Measurements from ENCODE around the gene ABCD4. TPM values are rescaled to one million over a fixed set of nuclear protein-coding genes. Genes with fewer than 3 reads are reported as not detected.
A peak's percentile ranks its signal among the peaks of the same experiment; 100 is the strongest.

ABCD4 gene
- total RNA-seq, 1 experiment from 2014 or later = 45.3 TPM

DNA sequence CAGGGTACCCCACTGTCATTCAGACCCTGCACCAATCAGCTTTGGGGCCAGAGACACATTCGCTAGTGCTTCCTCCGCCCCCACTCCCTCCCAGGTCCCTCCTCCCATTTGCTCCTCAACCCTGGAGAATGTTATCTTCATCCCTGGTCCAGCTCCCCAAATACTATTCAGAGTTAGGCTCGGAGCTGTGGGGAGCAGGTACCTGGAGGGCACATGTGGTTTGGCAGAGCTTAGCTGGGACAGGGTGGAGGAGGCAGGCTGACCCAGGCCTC is 44.0 kb downstream of the ABCD4 start:
- DNase-seq (ENCODE audit: low read depth, low spot score) (no peak), ATAC-seq (no peak)
- Histone ChIP-seq H3K27ac (ENCODE audit: low read depth, low read length) (no peak overlapping the region), H3K4me1 (ENCODE audit: control insufficient read depth in 1 of 2, insufficient read depth in 2 of 2, low read length in 2 of 2) (peaks cover 0 to 12% of the 10 kb centered on the region in 2 experiments; a peak in 3 of 4 replicates), H3K36me3 (ENCODE audit: control insufficient read depth in 1 of 2, insufficient read depth in 2 of 2, low read length in 2 of 2) (no peaks in the 10 kb centered on the region), H4K20me1 (ENCODE audit: insufficient read depth) (no peaks in the 10 kb centered on the region), H3K27me3 (ENCODE audit: insufficient read depth, low read length) (no peaks in the 10 kb centered on the region), H3K9me2 (ENCODE audit: insufficient read depth) (no peaks in the 10 kb centered on the region), H3K9me3 (ENCODE audit: control insufficient read depth in 1 of 2, insufficient read depth in 1 of 2, low read depth in 1 of 2, low read length in 2 of 2) (no peaks in the 10 kb centered on the region), H3K4me3 (replicated peaks in 1 of 2; ENCODE audit: low read depth in 1 of 2, low read length in 2 of 2) (no peak overlapping the region), H3K9ac (ENCODE audit: low read length) (no peak overlapping the region), H3K79me2 (ENCODE audit: insufficient read depth, low read length) (no peaks in the 10 kb centered on the region), H3K4me2 (ENCODE audit: low read length) (no peak overlapping the region), H2AFZ (ENCODE audit: low read depth, low read length, poor library complexity, severe bottlenecking) (no peak overlapping the region)
- RAD21 ChIA-PET (ENCODE audit: low non-redundant PET in 1 of 2, low total read pairs in 2 of 2, uncharacterized antibody in 2 of 2, unreplicated experiment in 2 of 2) = no interaction called here
- TF ChIP-seq, protein P1, sequence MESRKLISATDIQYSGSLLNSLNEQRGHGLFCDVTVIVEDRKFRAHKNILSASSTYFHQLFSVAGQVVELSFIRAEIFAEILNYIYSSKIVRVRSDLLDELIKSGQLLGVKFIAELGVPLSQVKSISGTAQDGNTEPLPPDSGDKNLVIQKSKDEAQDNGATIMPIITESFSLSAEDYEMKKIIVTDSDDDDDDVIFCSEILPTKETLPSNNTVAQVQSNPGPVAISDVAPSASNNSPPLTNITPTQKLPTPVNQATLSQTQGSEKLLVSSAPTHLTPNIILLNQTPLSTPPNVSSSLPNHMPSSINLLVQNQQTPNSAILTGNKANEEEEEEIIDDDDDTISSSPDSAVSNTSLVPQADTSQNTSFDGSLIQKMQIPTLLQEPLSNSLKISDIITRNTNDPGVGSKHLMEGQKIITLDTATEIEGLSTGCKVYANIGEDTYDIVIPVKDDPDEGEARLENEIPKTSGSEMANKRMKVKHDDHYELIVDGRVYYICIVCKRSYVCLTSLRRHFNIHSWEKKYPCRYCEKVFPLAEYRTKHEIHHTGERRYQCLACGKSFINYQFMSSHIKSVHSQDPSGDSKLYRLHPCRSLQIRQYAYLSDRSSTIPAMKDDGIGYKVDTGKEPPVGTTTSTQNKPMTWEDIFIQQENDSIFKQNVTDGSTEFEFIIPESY (IDR thresholded peaks at IDR 0.05; ENCODE audit: extremely low read depth, insufficient replicate concordance, low read length) = no peak
- POLR2A ChIA-PET = no interaction called here
- CTCF ChIA-PET = interaction anchor here (1.0 to 2.3 kb wide), 3 partner anchors 8 to 232 kb away, joined by 3 to 14 read pairs (median 4); no protein-coding TSS in a partner anchor
- intact Hi-C loops (cut with micrococcal nuclease) = no loop called here
- no TSS peak for BruUV-seq (replicated peaks)

DNA sequence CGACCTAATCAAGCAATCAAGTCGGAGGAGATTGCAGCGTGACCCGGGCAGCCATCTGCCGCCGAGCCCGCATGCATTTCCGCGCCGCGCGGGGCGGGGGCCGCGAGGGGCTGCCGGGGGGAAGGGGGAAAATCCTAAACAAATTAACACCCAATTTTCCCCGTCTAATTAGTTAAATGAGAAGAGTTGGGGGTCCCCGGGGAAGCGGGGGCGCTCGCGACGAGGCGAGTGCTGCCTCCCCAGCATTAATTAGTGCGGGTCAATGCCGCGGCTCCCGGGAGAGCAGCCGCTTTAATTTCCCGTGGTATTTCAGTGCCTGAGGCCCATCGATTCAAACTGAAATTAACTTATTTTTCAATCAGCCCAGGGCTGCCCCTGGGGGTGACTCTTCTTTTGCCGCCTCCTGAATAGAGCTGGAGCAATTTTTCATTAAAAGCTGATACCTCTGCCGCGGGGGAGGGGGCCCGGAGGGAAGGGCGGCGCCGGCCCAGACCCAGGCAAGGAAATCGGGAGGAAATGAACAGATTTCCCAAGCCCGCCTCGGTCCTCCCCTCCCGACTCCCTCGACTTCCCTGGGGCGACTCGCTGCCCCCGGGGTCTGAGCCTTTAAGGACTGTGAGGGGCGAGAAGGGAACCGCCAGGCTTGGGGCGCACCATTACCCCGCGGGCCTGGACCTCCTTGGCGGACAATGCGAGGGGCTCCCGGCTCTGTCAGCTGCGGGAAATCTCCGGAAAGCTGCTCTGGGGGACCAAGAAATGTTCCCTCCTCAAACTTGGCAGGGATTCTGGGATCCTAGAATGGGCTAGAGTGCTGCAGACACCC is 44.6 kb downstream of the ABCD4 start:
- Histone ChIP-seq H3K36me3 (ENCODE audit: control insufficient read depth in 1 of 2, insufficient read depth in 2 of 2, low read length in 2 of 2) (no peaks in the 10 kb centered on the region), H3K27ac (ENCODE audit: low read depth, low read length) (no peak overlapping the region), H3K9me2 (ENCODE audit: insufficient read depth) (no peaks in the 10 kb centered on the region), H2AFZ (ENCODE audit: low read depth, low read length, poor library complexity, severe bottlenecking) (peak overlapping the region; percentile 95), H3K27me3 (ENCODE audit: insufficient read depth, low read length) (no peaks in the 10 kb centered on the region), H3K4me1 (ENCODE audit: control insufficient read depth in 1 of 2, insufficient read depth in 2 of 2, low read length in 2 of 2) (peaks cover 0 to 12% of the 10 kb centered on the region in 2 experiments; a peak in 3 of 4 replicates), H4K20me1 (ENCODE audit: insufficient read depth) (no peaks in the 10 kb centered on the region), H3K9me3 (ENCODE audit: control insufficient read depth in 1 of 2, insufficient read depth in 1 of 2, low read depth in 1 of 2, low read length in 2 of 2) (no peaks in the 10 kb centered on the region), H3K9ac (ENCODE audit: low read length) (no peak overlapping the region), H3K4me2 (ENCODE audit: low read length) (peak overlapping the region; percentile 88), H3K79me2 (ENCODE audit: insufficient read depth, low read length) (no peaks in the 10 kb centered on the region), H3K4me3 (replicated peaks in 1 of 2; ENCODE audit: low read depth in 1 of 2, low read length in 2 of 2) (peak overlapping the region; percentile 35 to 54)
- DNase-seq (ENCODE audit: low read depth, low spot score) (no peak), ATAC-seq (no peak)
- POLR2A ChIA-PET = no interaction called here
- CTCF ChIA-PET = interaction anchor here (0.6 to 2.3 kb wide), 10 partner anchors 8 to 235 kb away, joined by 3 to 14 read pairs (median 4); partner anchors contain the start of gene ISCA2
- RAD21 ChIA-PET (ENCODE audit: low non-redundant PET in 1 of 2, low total read pairs in 2 of 2, uncharacterized antibody in 2 of 2, unreplicated experiment in 2 of 2) = no interaction called here
- TF ChIP-seq POLR2AphosphoS5 (IDR thresholded peaks at IDR 0.05; ENCODE audit: low read depth, low read length) (no peak), CBX3 (IDR thresholded peaks at IDR 0.05; ENCODE audit: low read depth) (no peak), JUND (IDR thresholded peaks at IDR 0.05) (no peak), RAD21 (IDR thresholded peaks at IDR 0.05; ENCODE audit: low read depth) (no peak), SRF (IDR thresholded peaks at IDR 0.05; ENCODE audit: low read depth) (no peak), FOSL1 (IDR thresholded peaks at IDR 0.05; ENCODE audit: low read depth) (no peak), YY1 (IDR thresholded peaks at IDR 0.05; ENCODE audit: extremely low read depth, insufficient replicate concordance, low read depth, low read length) (no peak)
- TF ChIP-seq, protein P2, sequence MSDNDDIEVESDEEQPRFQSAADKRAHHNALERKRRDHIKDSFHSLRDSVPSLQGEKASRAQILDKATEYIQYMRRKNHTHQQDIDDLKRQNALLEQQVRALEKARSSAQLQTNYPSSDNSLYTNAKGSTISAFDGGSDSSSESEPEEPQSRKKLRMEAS (IDR thresholded peaks at IDR 0.05) = no peak
- TF ChIP-seq, protein P3, sequence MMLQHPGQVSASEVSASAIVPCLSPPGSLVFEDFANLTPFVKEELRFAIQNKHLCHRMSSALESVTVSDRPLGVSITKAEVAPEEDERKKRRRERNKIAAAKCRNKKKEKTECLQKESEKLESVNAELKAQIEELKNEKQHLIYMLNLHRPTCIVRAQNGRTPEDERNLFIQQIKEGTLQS (IDR thresholded peaks at IDR 0.05) = no peak
- TF ChIP-seq, protein P4, sequence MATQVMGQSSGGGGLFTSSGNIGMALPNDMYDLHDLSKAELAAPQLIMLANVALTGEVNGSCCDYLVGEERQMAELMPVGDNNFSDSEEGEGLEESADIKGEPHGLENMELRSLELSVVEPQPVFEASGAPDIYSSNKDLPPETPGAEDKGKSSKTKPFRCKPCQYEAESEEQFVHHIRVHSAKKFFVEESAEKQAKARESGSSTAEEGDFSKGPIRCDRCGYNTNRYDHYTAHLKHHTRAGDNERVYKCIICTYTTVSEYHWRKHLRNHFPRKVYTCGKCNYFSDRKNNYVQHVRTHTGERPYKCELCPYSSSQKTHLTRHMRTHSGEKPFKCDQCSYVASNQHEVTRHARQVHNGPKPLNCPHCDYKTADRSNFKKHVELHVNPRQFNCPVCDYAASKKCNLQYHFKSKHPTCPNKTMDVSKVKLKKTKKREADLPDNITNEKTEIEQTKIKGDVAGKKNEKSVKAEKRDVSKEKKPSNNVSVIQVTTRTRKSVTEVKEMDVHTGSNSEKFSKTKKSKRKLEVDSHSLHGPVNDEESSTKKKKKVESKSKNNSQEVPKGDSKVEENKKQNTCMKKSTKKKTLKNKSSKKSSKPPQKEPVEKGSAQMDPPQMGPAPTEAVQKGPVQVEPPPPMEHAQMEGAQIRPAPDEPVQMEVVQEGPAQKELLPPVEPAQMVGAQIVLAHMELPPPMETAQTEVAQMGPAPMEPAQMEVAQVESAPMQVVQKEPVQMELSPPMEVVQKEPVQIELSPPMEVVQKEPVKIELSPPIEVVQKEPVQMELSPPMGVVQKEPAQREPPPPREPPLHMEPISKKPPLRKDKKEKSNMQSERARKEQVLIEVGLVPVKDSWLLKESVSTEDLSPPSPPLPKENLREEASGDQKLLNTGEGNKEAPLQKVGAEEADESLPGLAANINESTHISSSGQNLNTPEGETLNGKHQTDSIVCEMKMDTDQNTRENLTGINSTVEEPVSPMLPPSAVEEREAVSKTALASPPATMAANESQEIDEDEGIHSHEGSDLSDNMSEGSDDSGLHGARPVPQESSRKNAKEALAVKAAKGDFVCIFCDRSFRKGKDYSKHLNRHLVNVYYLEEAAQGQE (IDR thresholded peaks at IDR 0.05; ENCODE audit: low read depth) = no peak
- no TSS peak for BruUV-seq (replicated peaks)
- intact Hi-C loops (cut with micrococcal nuclease) = no loop called here
